ENCODE results near the gene ELOVL4.

ELOVL4 gene

GRCh38 chr6:79909517-79909916 lies 37.8 kb downstream of the ELOVL4 start:
- no peak for DNase-seq

- no peak for DNase-seq
These were observed 45.3 kb downstream of the ELOVL4 start for GRCh38 chr6:79902046-79902445.

GRCh38 chr6:79898076-79898475 lies 49.3 kb downstream of the ELOVL4 start:
- no peak for DNase-seq

GRCh38 chr6:79896075-79896449 lies 51.3 kb downstream of the ELOVL4 start:
- no peak for DNase-seq

- no peak for DNase-seq
These were observed 51.8 kb downstream of the ELOVL4 start for GRCh38 chr6:79895382-79896074.

- no peak for DNase-seq
These were observed 52.4 kb downstream of the ELOVL4 start for GRCh38 chr6:79894939-79895338.

- no peak for DNase-seq
These were observed 58.8 kb downstream of the ELOVL4 start for GRCh38 chr6:79888587-79888986.

- no peak for DNase-seq
These were observed 69.1 kb downstream of the ELOVL4 start for GRCh38 chr6:79878142-79878748.

GRCh38 chr6:79874531-79875134 lies 72.7 kb downstream of the ELOVL4 start:
- peak; percentile 74 for DNase-seq

GRCh38 chr6:79872986-79873385 lies 74.4 kb downstream of the ELOVL4 start:
- DNase-seq, result peak; percentile 32

GRCh38 chr6:79872303-79872702 lies 75.0 kb downstream of the ELOVL4 start:
- no peak for DNase-seq

GRCh38 chr6:79869600-79870084 lies 77.7 kb downstream of the ELOVL4 start:
- peak; percentile 72 for DNase-seq

GRCh38 chr6:79869184-79869583 lies 78.2 kb downstream of the ELOVL4 start:
- DNase-seq, result no peak

GRCh38 chr6:79868098-79868722 lies 79.1 kb downstream of the ELOVL4 start:
- peak; percentile 68 for DNase-seq
